GM21423 (cell line): ENCODE results near the gene TC2N.
A peak's percentile ranks its signal among the peaks of the same experiment; 100 is the strongest.
"Not testable (repeated sequence)": the region's sequence is repeated elsewhere in the genome, so short reads cannot be mapped to it uniquely, and the experiment has no call there.

Experiments used
- ATAC-seq: cut with Tn5 transposase; IDR thresholded peaks from one replicate; pipeline ENCODE4 v1.9.1; 2021; ENCODE audit warnings: mild to moderate bottlenecking, moderate library complexity; ENCODE audit not compliant: unreplicated experiment

TC2N gene

DNA sequence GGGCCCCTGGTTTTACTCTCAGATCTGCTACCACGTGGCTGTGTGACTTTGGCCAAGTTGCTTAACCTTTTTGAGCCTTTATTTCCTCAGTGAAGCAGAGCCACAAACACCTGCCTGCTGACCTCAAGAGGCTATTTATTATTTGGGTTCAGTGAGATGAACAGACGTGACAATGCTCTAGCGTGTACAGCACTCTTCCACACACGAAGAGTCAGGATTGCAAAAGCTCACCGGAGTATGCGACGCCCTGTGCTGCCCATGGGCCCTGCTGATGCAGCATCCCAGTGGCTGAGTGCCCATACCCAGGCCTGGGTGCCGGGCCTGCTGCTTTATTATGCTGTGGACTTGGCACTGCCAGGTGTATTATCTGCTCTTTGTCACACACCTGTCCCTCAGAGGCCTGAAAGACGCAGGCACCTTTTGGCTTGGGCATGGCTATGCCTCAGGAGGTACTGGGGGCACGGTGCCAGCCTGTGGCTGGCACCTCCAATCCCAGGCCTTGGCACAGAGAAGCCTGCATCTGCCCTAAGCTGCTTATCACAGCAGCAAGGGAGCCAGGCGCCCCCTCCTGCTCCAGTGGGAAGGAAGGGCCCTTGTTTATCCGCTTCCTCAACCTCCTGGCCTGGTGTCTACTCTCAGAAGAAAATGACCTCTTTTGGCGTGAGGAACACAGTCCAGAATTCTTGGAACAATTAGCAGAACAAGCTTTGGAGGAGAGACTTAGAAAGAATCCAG lies 22.3 kb upstream of the TC2N start:
- ATAC-seq, result no peak

DNA sequence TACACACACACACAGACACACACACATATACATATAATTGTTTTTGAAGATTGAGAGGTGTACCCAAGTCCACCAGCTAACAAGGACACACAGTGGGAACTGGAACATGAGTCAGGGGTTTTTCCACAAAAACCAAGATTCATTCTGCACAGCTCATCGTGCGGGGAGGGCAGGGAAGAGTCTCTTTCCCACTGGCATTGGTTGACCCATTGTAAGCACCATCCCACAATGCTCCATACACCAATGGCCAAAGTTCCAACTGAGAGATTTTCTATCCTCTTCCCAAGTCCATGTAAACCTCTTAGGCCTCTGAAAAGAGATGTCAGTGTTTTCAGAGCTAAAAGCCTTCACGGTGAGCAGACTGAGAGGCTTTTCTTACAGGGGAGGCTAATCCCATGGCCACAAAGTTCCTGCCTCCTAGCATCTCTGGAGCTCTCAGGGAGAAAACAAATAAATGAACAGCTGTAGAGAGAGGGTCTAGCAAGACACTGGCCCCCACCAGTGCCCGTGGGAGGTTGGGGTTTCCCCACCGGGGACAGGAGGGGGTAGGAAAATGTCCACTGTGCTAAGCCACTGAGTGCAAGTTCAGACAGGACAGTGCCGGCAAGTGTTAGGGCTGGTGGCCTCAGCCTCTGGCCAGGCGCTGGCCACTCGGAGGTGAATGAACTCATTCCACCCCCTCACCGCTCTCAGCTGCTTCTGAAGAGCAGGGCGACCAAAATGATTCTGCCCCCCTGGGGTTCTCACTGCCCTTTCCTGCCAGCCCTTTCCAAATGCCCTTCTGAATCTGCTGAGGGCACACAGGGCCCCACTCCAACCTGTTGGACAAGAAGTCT lies 21.5 kb upstream of the TC2N start:
- no peak for ATAC-seq

DNA sequence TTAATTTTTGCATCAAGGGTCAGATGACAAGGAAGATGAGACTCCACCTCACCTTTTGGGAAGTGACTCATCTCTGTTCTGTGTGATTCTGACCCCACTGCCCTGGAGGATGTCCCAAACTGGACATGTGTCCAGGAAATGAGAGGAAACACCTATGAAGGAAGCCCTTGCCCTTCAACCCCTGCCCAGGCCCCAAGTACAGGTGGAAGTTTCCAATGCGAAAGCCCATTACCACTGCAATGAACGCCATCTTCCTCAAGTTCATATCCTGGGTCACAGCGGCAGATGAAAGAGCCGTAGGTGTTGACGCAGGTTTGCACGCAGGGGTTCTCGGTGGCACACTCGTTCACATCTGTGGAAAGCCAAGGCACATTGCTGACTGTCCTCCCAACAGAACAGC lies 19.6 kb upstream of the TC2N start:
- no peak for ATAC-seq

DNA sequence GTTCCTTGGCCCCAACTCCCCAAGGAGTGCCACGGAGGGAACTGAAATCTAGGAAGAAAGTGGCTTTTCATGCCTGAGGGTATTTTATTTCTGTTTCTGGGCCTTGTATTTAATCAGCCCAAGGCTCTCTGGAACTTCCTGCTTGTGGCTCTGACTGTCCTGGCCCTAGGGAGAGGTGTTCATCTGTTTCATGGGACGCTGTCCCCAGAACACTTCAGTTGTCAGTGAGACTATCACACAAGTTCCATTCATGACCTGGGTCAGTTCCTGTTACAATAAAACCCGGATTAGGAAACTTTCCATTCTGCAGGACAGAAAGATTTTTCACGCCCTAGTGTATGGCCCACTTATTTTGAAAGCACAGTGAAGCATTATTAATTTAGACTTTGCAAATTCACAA lies 18.5 kb upstream of the TC2N start:
- ATAC-seq, result no peak

DNA sequence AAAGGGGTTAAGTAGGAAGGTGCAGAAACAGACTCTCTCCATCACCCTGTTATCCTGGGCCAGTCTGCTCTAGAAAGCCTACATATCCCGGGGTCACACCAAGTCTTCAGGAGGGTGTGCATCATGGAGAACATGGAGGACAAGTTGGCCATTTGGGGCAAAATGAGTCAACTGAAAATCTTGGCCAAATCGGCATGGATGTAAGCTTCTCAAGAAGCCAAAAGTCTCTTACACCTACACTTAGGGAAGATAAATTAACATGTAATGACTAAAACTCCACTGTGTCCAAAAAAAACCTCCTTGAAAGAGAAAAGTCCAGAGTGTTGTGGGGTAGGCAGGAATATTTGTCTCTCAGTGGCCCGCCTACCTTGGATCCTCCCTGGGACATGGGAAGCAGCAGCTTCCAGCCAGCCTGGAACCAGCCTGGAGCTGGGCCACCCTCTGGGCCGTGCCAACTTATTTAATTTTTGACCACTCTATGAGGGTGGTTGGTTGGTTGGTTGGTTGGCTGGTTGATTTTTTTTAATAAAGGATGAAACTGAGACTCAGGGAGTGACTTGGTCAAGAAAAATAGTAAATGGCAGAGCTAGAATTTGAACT lies 17.9 kb upstream of the TC2N start:
- no peak for ATAC-seq

DNA sequence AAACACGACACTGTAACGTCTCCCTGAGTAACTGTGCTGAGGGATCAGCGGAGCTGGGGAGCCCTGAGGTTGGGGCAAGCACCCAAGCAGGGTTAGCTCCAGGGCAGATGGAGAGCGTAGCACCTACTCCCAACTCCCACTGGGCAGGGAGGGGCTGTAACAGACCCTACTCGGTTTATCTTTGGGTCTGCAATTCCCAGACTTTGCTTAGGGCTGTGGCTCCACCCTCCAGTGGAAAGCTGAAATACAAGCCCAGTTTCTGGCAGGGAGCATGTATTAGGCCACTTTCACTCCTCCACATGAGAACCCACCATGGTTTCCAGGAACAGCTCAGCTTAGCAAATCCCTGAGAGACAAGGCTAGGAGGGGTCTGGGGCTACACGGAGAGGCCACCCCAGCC lies 17.3 kb upstream of the TC2N start:
- ATAC-seq, result no peak

DNA sequence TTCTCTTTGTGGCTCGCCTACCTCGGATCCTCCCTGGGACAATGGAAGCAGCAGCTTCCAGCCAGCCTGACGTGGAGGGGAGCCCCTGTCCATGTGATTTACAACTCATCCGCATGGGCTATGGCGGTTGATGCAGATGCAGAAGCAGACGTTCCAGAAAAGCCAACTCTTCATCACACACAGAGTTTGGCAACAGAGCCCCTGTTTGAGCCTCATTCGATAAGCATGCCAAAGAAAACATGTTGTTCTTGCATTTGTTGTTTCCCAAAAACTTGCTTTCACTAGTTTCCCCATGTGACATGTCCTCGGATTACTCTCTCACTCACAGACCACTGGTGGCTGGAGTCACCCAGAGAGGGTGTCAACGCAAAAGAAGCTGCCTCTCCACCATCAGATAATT lies 16.4 kb upstream of the TC2N start:
- ATAC-seq, result no peak

DNA sequence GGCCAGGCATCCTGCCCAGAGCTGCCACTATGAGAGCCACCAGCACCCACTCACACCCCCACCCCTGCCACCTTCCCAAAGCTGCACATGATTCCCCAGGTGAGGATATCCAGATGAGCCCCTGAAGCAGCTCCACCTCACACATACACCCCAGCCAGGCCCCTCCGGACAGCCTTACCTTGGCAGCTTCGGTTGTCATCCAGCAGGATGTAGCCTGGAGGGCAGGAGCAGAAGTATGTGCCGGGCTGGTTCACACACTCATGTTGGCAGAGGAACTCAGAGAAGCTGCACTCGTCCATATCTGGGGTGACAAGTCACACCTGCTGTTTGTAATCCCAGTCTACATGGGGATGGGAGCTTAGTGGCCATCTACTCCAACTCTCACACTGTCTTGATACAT lies 15.4 kb upstream of the TC2N start:
- no peak for ATAC-seq

DNA sequence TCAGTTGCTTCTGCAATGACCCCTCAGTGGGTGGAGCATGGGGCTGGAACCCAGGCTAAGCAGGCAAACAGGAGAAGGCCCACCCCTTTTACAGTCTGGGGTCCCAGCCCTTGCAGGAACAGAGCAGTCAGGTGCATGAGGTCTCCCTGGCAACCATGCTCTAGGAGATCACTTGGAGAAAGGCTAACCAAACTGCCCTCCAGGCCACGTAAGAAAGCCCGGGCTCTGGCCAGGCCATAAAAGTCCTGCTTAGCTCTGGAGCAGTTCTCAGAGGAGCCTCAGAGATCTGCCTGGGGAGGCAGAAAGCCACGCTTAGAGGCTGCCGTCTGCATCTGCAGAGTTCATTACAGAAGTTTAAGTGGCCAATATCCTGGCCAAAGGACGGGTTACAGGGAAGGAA lies 15.0 kb upstream of the TC2N start:
- no peak for ATAC-seq

DNA sequence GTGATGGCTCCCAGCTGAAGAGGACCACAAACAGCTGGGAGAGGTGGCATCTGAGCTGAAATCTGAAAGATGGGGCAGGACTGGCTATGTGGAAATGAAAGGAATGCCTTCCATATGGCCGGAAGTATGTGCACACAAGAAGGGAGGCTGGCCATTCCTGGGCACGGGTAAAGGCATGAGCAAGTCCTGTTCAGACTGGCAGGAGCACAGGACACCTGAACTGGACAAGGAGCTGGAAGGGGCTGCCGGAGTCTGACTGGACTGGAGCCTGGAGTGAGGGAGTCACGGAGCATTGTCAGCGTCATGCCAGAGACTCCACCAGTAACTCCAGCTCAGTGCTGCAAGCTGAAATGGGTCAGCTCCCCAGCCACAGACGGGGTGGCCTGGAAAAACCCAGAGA lies 11.9 kb upstream of the TC2N start:
- ATAC-seq, result no peak

DNA sequence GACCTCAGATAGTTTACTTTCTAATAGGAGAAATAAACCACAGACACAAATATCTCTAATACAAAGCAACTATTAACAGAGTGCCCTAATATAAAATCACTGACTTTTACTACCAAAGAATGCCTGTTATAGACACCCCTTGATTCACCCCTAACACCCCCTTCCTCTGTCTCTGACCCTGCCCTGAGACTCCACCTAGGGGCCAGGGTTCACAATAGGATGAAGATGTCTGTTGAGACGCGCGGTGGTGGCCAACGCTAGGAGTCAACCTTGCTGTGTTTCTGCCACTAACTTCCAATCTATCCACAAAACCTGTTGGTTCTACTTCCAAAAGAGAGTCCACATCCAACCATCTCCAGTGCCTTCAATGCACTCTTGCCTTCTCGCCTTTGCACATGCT lies 10.9 kb upstream of the TC2N start:
- no peak for ATAC-seq

DNA sequence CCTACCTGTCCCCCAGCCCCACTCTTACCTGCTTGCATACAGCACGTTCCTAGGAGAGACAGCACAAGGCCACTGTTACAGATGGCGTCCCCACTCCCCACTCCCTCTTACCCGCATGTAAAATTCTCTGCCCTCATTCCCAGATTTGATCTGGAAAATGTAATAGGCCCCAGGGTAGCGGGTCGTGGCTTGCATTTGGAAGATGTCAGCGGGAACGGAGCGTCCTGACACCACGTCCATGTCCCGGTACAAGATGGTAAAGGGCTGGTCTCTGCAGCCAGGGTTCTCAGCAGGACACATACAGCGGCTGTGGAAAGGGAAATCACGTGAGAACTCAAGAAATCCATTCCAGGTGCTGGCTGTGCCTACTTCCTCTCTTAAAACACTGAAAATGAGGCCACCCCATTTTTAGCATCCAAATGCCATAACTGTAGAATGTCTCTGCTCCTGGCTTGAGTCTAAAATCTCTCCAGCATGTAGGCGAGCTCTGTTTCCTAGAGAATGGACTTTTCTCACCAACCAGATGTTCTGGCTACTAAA lies 10.1 kb upstream of the TC2N start:
- no peak for ATAC-seq

DNA sequence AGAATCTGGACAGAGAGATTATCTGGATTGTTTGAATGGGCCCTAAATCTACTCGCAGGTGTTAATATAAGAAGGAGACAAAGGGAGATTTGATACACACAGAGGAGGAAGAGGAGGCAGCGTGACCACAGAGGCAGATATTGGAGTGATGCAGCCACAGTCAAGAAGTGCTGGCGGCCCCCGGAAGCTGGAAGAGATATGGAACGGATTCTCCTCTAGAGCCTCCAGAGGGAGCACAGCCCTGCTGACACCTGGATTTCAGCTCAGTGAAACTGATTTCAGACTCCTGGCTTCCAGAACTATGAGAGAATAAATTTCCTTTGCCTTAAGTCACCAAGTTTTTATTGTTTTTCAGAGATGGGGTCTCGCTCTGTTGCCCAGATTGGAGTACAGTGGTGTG lies 9.2 kb upstream of the TC2N start:
- no peak for ATAC-seq

DNA sequence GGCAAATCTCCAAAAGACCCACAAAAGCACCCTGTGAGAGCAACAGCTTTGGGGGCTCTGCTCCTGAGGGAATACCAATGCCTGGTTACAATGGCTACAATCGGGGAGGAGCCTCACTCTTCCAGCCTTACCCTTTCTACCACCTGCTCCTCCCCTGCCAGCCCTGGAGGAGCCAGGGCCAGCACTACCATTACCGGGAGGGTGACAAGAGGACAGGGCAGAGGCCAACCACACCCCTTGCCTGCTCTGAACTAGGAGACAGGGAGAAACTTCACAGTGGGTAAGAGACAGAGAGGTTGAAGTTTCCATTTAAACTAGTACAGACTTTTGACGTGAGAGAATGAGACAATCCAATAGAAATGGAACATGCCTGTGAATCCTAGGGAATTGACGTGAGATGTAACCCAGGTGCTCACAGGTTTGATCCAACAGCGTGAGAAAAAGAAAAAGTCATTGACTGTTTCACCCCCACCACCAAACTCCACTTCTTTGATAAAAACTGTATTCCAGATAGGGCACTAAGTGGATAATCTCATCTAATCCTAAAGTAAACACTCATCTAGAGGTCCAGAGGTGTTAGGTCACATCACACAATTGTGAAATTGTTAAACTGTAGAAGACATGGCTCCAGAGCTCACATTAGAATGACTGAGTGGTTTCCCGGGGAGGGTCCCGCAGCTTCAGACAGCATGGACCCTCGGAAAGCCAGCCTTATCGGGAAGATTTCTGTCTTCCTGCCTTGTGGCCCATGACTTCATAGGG lies 8.4 kb upstream of the TC2N start:
- ATAC-seq, result no peak

DNA sequence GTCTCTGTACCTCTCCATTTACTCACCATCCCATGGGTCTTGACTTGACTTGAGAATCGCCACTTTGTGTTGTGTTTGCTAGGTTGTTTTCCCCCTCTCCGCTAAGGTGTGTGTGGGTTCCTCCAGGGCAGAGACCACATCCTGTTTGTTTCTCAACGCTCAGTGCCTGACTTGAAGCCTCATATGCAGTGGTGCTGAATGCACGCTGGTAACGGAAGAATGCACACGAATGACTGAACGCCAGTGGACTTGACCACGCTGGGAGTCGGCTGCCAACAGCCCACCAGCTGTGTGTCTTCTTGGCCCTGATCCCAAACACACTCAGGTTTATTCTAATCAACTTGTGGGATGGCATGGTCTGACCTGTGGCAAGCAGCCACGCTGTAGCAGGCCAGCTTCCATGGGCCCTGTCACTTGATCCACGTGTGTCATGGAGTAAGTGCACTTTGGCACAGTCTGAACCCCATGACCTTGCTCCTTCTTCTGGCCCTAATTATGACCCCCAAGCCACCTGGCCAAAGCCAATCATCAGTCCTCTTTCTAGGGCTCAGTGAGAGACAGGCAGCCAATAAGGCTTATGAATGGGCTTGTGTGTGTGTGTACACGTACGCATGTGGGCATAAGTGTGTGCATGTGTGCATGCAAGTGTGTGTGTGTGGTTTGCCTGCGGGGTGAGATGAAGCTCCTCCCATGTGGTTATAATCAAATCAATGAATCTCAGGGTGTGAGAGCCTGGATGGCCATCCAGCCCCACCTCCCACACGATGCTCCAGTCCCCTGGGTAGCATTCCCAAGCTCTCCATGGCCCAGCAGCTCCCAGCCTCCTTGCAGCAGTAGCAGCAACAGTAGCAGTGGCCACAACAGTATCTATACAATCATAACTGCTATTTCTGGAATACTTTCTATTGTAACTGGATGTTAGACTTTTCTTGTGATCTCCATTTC lies 6.4 kb upstream of the TC2N start:
- ATAC-seq, result peak; percentile 73

DNA sequence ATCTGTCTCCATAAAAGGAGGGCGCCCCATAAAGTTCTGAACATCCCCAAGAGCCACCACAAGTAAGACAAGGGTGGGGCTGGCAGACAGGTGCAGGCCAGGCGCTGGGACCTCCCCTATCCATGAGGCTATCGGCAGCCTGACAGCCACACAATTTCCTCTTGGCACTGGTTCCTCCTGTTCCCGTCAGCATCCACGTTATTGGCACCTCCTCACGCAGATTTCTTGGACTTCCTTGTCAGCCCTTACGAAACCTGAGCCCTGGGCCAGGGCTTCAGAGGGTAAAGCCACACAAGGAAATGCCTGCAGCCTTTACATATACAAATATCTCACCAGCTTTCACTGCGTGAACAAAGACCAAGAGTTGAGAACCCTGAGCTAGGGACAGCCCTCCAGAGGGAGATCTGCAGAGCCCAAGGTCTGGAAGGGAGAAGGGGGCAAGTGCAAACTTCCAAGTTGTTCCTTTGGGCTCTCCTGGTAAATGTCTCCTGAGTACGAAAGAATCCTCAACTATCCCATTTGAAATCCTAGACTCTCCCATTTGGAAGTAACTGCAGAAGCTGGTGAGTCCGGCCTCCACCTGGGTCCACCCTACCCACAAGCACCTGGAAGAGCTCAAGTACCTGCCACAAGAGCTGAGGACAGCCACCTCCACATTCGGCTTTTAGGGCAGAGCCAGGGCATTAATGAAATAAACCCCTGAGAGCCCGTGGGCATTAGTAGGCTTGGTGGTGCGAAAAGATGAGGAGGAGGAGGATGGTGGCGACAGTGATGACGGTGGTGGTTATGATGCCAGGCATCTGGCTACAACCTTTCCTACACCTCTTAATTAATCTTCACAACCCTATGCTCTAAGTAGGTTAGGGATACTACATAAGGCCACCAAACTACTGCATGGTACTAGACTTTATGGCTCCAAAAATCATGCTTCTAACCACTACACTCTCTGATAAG lies 5.5 kb upstream of the TC2N start:
- peak; percentile 12 for ATAC-seq

DNA sequence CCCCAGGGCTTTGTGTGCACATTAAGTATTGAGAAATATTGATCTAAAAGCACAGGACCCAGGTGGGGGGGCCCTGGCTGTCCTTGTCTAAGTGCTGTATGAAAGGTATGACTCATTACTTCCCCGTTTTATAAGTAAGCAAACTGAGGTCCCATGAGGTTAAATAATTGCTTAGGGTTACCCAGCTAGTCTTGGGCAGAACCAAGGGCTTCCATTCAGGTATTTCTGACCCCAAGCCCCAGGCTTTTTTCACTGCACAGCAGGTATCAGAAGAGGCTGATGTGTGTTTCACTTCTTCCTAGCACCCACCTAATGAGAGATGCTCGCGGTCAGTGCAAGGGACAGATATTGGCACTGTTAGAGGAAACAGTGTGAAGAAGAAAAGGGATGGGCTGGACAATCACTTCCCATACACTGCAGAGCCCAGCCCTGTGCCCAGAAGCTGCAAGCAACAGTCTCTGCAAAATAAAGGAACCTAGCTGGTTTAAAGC lies 4.7 kb upstream of the TC2N start:
- peak; percentile 49 for ATAC-seq

DNA sequence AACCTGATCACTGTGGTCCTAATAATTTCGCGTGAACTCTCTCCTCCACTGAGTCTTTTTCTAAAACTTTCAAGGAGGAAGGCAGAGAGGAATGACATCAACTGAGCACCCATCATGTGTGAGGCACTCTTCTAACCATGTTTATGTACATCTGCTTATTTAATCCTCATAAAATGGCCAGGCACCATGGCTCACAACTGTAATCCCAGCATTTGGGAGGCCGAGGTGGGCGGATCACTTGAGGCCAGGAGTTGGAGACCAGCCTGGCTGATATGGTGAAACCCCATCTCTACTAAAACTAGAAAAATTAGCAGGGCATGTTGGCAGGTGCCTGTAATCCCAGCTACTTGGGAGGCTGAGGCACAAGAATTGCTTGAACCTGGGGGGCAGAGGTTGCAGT lies 4.1 kb upstream of the TC2N start:
- not testable (repeated sequence) for ATAC-seq

DNA sequence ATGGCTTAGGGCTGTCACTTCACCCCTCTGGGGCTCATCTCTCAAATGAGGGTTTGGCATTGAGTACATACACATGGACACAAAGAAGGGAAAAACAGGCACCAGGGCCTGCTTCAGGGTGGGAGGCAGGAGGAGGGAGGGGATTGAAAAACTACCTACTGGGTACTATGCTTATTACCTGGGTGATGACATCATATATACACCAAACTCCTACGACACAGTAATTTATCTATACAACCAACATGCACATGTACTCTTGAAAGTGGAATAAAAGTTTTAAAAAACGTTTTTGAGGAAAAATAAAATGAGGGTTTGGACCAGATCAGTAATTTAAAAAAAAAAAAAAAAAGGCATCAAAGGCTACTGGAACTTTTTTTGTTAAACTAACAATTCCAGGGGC lies 3.6 kb upstream of the TC2N start:
- ATAC-seq, result no peak
